H1 (cell line): ENCODE measurements around the gene ZNF407. TPM values are rescaled to one million over a fixed set of nuclear protein-coding genes. Genes with fewer than 3 reads are reported as not detected.

Source experiments
- EGR1 ChIP-seq: IDR thresholded peaks from 2 replicates; pipeline ENCODE4 v1.6.1; 2011; ENCODE audit warnings: low read depth, low read length, borderline replicate concordance
- GTF2F1 ChIP-seq: IDR thresholded peaks from 2 replicates; pipeline ENCODE4 v1.6.1; 2012; ENCODE audit warnings: low read depth, low read length, improper control_type of control experiment, borderline replicate concordance
- KDM4A ChIP-seq: IDR thresholded peaks from one replicate; pipeline ENCODE4 v1.7.1; 2012; ENCODE audit warnings: low read depth, mild to moderate bottlenecking, moderate library complexity, low read length, inconsistent platforms; ENCODE audit not compliant: severe bottlenecking
- RFX5 ChIP-seq: IDR thresholded peaks from 2 replicates; pipeline ENCODE4 v1.6.1; 2011; ENCODE audit warnings: low read depth, low read length, improper control_type of control experiment, borderline replicate concordance
- SAP30 ChIP-seq: fragments of 300-600 bp; sonication (generic); IDR thresholded peaks from 2 replicates; pipeline ENCODE4 v1.7.1; 2012; ENCODE audit warnings: low read length, moderate library complexity, mild to moderate bottlenecking, inconsistent platforms; ENCODE audit not compliant: insufficient read depth, insufficient replicate concordance
- YY1 ChIP-seq: IDR thresholded peaks from 2 replicates; pipeline ENCODE4 v1.6.1; 2011; ENCODE audit warnings: low read depth, mild to moderate bottlenecking, low read length
- ZNF274 ChIP-seq: IDR thresholded peaks from 2 replicates; pipeline ENCODE4 v1.7.0; 2012; ENCODE audit warnings: low read length, borderline replicate concordance; ENCODE audit errors: extremely low read depth
- polyA plus RNA-seq, 7 experiments: library from polyadenylated mRNA; depleted of rRNA in 3 of 7; stranded (reverse) in 5 of 7; unstranded in 2 of 7; fragments of >200 nt in 5 of 7; fragments of 200-250 nt in 2 of 7; gene quantifications; 1 replicate in 5 of 7; 2 replicates in 1 of 7; 4 replicates in 1 of 7; pipeline versions ENCODE4 v1.2.1 to v1.2.3, GENCODE V29; 2011 to 2013; ENCODE audit warnings: missing spikeins in 2 of 7, mixed read lengths in 2 of 7
- total RNA-seq: library from RNA; stranded (reverse); fragmentation: NEBNext Ultra II Directional; extraction: Animal tissue kit (Norgen Biotek cat#: 25700); gene quantifications from 2 replicates; pipeline ENCODE4 v1.2.1, GENCODE V29; 2021
- TF ChIP-seq, protein P1 (sequence below), 3 experiments: IDR thresholded peaks; 1 replicate in 2 of 3; 2 replicates in 1 of 3; pipeline versions ENCODE4 v1.5.1 to v1.6.1; 2011; ENCODE audit warnings: low read length in 3 of 3, mild to moderate bottlenecking in 3 of 3, inconsistent platforms in 2 of 3, low read depth in 1 of 3, moderate library complexity in 1 of 3; ENCODE audit not compliant: insufficient read depth in 1 of 3; ENCODE audit errors: control extremely low read depth in 1 of 3

The ZNF407 gene
- total and polyA plus RNA-seq, 2 of the 8 experiments (the other 6 are each of a cell fraction or from before 2014, with no cell fraction given), result 1.5 to 6.8 TPM

DNA sequence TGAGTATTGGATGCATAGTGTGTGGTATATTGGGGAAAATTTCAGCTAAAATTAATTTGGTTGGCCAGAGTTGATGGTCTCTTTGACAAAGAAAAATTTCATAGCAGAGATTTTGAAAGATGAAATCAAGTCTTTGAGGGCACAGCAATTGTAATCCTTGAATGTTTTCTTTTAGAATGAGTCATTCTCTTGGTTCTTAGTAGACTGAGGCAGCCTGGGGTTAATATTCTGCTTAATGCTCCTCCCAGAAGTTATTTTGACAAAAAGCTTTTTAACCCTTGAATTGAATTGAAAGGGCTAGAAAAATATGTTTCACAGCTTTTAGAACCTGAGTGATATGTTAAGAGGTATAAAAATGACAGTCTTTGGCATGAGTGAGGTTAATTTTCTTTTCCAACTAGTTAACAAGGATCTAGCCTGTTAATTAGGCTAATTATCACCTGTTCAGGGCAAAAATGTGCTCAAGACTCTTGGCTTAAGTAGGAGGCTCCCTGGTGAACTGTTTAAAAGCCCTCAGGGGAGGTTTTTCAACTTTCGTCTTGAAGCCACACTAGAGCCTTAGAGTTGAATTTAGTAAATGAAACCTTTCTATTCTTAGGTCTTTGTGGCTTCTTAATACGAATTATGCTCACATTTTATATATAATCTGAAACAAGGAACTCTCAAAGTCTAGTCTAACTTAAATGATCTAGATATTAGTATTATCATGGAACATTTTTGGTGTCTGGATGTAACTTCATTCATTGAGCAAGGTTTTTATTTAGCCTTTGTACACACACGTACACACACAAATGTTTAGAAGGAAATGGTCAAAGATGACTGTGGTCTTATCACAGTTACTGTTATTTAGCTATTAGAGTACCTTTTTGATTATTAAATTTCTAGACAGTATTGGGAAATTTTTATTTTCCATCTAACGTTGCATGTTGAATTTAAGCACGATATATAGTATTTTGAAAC is 272.5 kb downstream of the ZNF407 start (continued):
- TF ChIP-seq ZNF274 (no peak), KDM4A (no peak), GTF2F1 (no peak), EGR1 (no peak), SAP30 (no peak), YY1 (no peak), RFX5 (no peak)
- TF ChIP-seq, protein P1, sequence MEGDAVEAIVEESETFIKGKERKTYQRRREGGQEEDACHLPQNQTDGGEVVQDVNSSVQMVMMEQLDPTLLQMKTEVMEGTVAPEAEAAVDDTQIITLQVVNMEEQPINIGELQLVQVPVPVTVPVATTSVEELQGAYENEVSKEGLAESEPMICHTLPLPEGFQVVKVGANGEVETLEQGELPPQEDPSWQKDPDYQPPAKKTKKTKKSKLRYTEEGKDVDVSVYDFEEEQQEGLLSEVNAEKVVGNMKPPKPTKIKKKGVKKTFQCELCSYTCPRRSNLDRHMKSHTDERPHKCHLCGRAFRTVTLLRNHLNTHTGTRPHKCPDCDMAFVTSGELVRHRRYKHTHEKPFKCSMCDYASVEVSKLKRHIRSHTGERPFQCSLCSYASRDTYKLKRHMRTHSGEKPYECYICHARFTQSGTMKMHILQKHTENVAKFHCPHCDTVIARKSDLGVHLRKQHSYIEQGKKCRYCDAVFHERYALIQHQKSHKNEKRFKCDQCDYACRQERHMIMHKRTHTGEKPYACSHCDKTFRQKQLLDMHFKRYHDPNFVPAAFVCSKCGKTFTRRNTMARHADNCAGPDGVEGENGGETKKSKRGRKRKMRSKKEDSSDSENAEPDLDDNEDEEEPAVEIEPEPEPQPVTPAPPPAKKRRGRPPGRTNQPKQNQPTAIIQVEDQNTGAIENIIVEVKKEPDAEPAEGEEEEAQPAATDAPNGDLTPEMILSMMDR (IDR thresholded peaks at IDR 0.05; ENCODE audit: control extremely low read depth in 1 of 3, insufficient read depth in 1 of 3, low read depth in 1 of 3, low read length in 3 of 3), result no peak
